ENCODE results near the gene PTPN4.

PTPN4 gene

DNA sequence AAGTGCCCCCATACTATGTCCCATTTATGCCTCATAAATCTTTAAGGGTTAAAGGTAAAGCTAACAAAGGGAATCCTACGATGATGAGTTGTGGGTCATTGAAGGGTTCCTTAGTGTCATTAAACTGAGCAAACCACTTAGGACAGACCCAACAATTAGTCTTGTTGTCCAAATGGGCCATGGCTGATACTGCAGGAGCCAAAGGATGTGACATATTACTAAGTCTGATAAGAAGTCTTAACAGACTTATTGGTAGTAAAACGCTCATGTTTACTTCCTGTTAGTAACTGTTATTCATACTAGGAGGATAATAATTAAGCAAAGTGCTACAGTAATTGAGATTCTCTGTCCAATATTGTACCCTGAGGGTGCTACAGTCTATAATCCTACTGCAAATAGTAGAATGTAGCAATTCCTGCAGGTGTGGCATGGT lies 96.8 kb downstream of the PTPN4 start:
- no peaks in the 10 kb centered on the region for H3K36me3 ChIP-seq (replicated peaks)
- DNase-seq: no peak
- TF ChIP-seq, protein P1, sequence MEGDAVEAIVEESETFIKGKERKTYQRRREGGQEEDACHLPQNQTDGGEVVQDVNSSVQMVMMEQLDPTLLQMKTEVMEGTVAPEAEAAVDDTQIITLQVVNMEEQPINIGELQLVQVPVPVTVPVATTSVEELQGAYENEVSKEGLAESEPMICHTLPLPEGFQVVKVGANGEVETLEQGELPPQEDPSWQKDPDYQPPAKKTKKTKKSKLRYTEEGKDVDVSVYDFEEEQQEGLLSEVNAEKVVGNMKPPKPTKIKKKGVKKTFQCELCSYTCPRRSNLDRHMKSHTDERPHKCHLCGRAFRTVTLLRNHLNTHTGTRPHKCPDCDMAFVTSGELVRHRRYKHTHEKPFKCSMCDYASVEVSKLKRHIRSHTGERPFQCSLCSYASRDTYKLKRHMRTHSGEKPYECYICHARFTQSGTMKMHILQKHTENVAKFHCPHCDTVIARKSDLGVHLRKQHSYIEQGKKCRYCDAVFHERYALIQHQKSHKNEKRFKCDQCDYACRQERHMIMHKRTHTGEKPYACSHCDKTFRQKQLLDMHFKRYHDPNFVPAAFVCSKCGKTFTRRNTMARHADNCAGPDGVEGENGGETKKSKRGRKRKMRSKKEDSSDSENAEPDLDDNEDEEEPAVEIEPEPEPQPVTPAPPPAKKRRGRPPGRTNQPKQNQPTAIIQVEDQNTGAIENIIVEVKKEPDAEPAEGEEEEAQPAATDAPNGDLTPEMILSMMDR (IDR thresholded peaks at IDR 0.05; ENCODE audit: low read depth, low read length, missing control alignments): no peak
- no peak overlapping the region for H3K27ac ChIP-seq
- no peak overlapping the region for H3K4me3 ChIP-seq (ENCODE audit: low read depth, low read length)
- in situ Hi-C loops (cut with HindIII; ENCODE audit: low pct_ligation_motif_present, low sequenced_read_pairs): no loop called here
- H3K27me3 ChIP-seq (replicated peaks): no peaks in the 10 kb centered on the region

DNA sequence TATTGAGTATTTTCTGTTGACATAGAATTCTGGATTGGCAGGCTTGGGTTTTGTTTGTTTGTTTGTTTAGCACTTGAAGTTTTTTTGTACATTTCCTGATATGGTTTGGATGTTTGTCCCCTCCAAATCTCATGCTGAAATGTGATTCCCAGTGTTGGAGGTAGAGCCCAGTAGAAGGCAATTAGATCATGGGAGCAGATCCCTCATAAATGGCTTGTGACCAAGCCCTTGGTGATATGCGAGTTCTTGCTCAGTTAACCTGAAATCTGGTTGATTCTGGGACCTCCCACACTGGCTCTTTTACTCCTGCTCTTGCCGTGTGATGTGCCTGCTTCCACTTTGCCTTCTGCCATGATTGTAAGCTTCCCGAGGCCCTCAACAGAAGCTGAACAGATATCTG lies 98.0 kb downstream of the PTPN4 start:
- Histone ChIP-seq H3K27ac (no peak overlapping the region), H3K4me3 (ENCODE audit: low read depth, low read length) (no peak overlapping the region), H3K27me3 (replicated peaks) (no peaks in the 10 kb centered on the region), H3K36me3 (replicated peaks) (no peaks in the 10 kb centered on the region)
- TF ChIP-seq, protein P1 (IDR thresholded peaks at IDR 0.05; ENCODE audit: low read depth, low read length, missing control alignments): no peak
- no peak for DNase-seq
- in situ Hi-C loops (cut with HindIII; ENCODE audit: low pct_ligation_motif_present, low sequenced_read_pairs): no loop called here

DNA sequence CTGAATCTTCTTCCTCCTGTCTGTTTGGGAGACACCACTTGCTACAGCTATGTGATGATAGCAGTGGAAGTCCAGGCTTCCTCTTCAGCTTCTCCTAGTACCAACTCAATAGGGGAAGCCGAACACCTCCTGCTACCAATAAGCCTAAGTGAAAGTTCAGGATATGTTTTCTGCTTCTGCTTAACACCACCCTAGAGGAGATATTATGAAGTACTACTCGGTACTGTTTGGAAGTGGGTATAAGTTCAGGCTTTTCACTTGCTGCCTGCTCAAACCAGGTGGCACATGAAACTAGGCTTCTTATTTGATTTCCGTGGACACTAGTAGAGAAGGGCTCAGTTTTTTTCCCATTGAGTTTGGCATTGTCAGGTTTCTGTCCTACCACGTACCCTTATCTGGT lies 99.8 kb downstream of the PTPN4 start:
- in situ Hi-C loops (cut with HindIII; ENCODE audit: low pct_ligation_motif_present, low sequenced_read_pairs): no loop called here
- no peaks in the 10 kb centered on the region for H3K27me3 ChIP-seq (replicated peaks)
- TF ChIP-seq, protein P1 (IDR thresholded peaks at IDR 0.05; ENCODE audit: low read depth, low read length, missing control alignments): no peak

GRCh38 chr2:119860924-119861323 lies 101.2 kb downstream of the PTPN4 start:
- in situ Hi-C loops (cut with HindIII; ENCODE audit: low pct_ligation_motif_present, low sequenced_read_pairs): no loop called here
- TF ChIP-seq, protein P1 (IDR thresholded peaks at IDR 0.05; ENCODE audit: low read depth, low read length, missing control alignments): no peak
- no peaks in the 10 kb centered on the region for H3K36me3 ChIP-seq (replicated peaks)
- no peaks in the 10 kb centered on the region for H3K27me3 ChIP-seq (replicated peaks)
- no peak overlapping the region for H3K27ac ChIP-seq
- DNase-seq: no peak
- H3K4me3 ChIP-seq (ENCODE audit: low read depth, low read length): no peak overlapping the region

More for the DNA sequence above, 99.8 kb downstream of the PTPN4 start:
- Histone ChIP-seq H3K4me3 (ENCODE audit: low read depth, low read length) (no peak overlapping the region), H3K27ac (no peak overlapping the region), H3K36me3 (replicated peaks) (no peaks in the 10 kb centered on the region)
- DNase-seq: no peak

DNA sequence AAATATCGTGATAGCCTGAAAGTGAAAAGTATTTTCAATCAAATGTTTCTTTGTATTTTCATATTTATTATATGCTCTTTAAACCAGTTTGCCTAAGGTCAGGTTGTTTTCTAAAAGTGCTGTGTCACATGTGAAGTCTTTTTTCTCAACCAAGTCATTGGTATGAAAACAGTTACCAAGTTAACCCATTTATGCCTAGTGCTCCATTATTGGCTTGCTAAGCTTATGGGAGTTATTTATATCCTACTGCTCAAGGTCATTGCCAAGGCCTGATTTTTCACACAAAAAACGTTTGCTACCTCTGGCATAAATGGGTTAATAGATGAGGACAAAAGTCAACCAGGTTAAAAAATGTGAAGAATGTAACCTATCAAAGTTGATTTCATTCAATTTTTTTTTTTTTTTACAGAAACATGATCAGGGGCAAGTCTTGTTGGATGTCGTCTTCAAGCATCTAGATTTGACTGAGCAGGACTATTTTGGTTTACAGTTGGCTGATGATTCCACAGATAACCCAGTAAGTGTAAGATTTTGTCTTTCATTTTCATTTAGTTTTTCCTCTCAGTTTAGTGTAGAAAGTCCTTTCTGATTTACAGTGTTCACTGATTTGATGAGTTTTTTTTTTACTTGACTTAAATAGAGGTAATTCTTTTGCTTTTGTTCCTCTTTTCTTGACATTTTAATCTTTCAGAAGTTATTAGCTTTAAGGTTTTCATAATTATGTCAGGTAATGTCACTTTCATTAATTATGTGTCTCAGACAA lies 102.6 kb downstream of the PTPN4 start:
- Histone ChIP-seq H3K27me3 (replicated peaks) (no peaks in the 10 kb centered on the region), H3K36me3 (replicated peaks) (no peaks in the 10 kb centered on the region), H3K4me3 (ENCODE audit: low read depth, low read length) (no peak overlapping the region), H3K27ac (no peak overlapping the region)
- TF ChIP-seq, protein P1 (IDR thresholded peaks at IDR 0.05; ENCODE audit: low read depth, low read length, missing control alignments): no peak
- in situ Hi-C loops (cut with HindIII; ENCODE audit: low pct_ligation_motif_present, low sequenced_read_pairs): no loop called here
- no peak for DNase-seq

- Histone ChIP-seq H3K27ac (no peak overlapping the region), H3K27me3 (replicated peaks) (no peaks in the 10 kb centered on the region), H3K36me3 (replicated peaks) (no peaks in the 10 kb centered on the region), H3K4me3 (ENCODE audit: low read depth, low read length) (no peak overlapping the region)
- TF ChIP-seq, protein P1 (IDR thresholded peaks at IDR 0.05; ENCODE audit: low read depth, low read length, missing control alignments): no peak
- in situ Hi-C loops (cut with HindIII; ENCODE audit: low pct_ligation_motif_present, low sequenced_read_pairs): no loop called here
- no peak for DNase-seq
Observed at GRCh38 chr2:119864318-119864717, 104.6 kb downstream of the PTPN4 start.
